Measurements from ENCODE around the gene IL12A. TPM values are rescaled to one million over a fixed set of nuclear protein-coding genes. Genes with fewer than 3 reads are reported as not detected.

Gene IL12A
- total RNA-seq = 0.17 and 0.63 TPM in 2 replicates

DNA sequence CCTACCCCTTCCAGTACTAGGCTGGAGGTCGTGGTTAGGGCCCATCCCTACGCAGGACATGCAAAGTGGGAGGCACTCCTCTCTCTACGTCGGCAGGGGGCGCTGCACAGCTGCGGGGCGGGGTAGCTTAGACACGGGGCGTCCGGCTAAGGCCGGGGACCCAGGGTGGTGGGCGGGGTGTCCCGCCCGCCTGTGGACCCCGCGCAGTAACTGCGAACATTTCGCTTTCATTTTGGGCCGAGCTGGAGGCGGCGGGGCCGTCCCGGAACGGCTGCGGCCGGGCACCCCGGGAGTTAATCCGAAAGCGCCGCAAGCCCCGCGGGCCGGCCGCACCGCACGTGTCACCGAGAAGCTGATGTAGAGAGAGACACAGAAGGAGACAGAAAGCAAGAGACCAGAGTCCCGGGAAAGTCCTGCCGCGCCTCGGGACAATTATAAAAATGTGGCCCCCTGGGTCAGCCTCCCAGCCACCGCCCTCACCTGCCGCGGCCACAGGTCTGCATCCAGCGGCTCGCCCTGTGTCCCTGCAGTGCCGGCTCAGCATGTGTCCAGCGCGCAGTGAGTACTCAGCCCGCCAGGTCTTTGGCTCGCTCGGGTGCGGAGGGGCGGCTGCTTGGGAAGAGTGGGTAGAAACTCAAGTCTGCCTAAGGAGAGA lies at the start of gene IL12A:
IL12A (plus strand) TSS at position 219 of the 655 bp plus-strand sequence.

Other genes with a start within 250 kb of the IL12A start
- gene SCHIP1, start 149.0 kb upstream of the IL12A start, total RNA-seq = 0.60 and 4.6 TPM in 2 replicates
- 0.16 TPM in 1 of 2 replicates, not detected in the other for gene C3orf80, start 236.6 kb downstream of the IL12A start, total RNA-seq